Uterus (tissue), 2 donors: ENCODE measurements around the gene TMEM79.

Source experiments
- CTCF ChIP-seq, 4 experiments: fragments of 200-600 bp in 2 of 4; fragments of 450-650 bp in 2 of 4; sonication (generic) in 2 of 4; IDR thresholded peaks; one replicate each; pipeline ENCODE4 v1.5.1; 2016 to 2019; ENCODE audit warnings: antibody characterized with exemption in 4 of 4, mild to moderate bottlenecking in 2 of 4, moderate library complexity in 1 of 4
- POLR2A ChIP-seq, 2 donors: fragments of 450-650 bp; IDR thresholded peaks; one replicate each; pipeline ENCODE4 v1.6.1; 2016; ENCODE audit warnings: antibody characterized with exemption in 2 of 2, mild to moderate bottlenecking in 1 of 2, moderate library complexity in 1 of 2

GRCh38 chr1:156283521-156283920 is 604 bp upstream of the TMEM79 start:
- no peak for TF ChIP-seq CTCF (IDR thresholded peaks at IDR 0.05)
- no peak for TF ChIP-seq POLR2A (IDR thresholded peaks at IDR 0.05)
